Endothelial cell of umbilical vein (primary cell): Measurements from ENCODE around the gene BLVRA. TPM values are rescaled to one million over a fixed set of nuclear protein-coding genes. Genes with fewer than 3 reads are reported as not detected.

Experiments used
- BruUV-seq: library from RNA; stranded (reverse); fragments of 400-500 nt; replicated peaks from 2 replicates; lab custom pipeline; 2021; lab: Mats Ljungman, UMichigan
- CTCF ChIA-PET: fragments of 300-600, 350-600 bp; sonication (Branson Sonifier 250); formaldehyde crosslinking; loops from one replicate; lab custom pipeline; 2021; ENCODE audit warnings: antibody characterized with exemption, inconsistent platforms; lab: Charles Lee
- POLR2A ChIA-PET: fragments of 300-600, 350-600 bp; sonication (Branson Sonifier 250); formaldehyde crosslinking; loops from one replicate; lab custom pipeline; 2021; ENCODE audit warnings: antibody characterized with exemption, inconsistent platforms; lab: Charles Lee
- DNase-seq: peaks from one replicate; pipeline ENCODE4 v3.0.0-alpha.2; 2011; ENCODE audit warnings: low read depth, low spot score
- FAIRE-seq: peaks from 2 replicates; lab custom pipeline; 2011; peaks lifted over from hg19 to GRCh38; lab: Jason Lieb, UNC
- H2AFZ ChIP-seq: 2 replicates; pipeline ENCODE4 v1.6.0; 2012; ENCODE audit warnings: low read depth, low read length, control low read depth, inconsistent platforms
- H3K27ac ChIP-seq: 2 replicates; pipeline ENCODE4 v1.5.1; 2011; ENCODE audit warnings: low read depth, mild to moderate bottlenecking, control low read depth, low read length, moderate library complexity; ENCODE audit not compliant: insufficient read depth
- H3K27me3 ChIP-seq, 2 experiments: 2 replicates each; pipeline versions ENCODE4 v1.6.0 to v1.6.1; 2011; ENCODE audit warnings: low read length in 2 of 2, mixed read lengths in 1 of 2; ENCODE audit not compliant: control insufficient read depth in 2 of 2, insufficient read depth in 2 of 2
- H3K36me3 ChIP-seq, 2 experiments: 2 replicates in 1 of 2; 3 replicates in 1 of 2; pipeline ENCODE4 v1.5.1; 2011; ENCODE audit warnings: low read length in 2 of 2, mild to moderate bottlenecking in 1 of 2, moderate library complexity in 1 of 2; ENCODE audit not compliant: control insufficient read depth in 2 of 2, insufficient read depth in 2 of 2; ENCODE audit errors: extremely low read depth in 1 of 2
- H3K4me1 ChIP-seq: 3 replicates; pipeline ENCODE4 v1.5.1; 2011; ENCODE audit warnings: mild to moderate bottlenecking, low read length; ENCODE audit not compliant: control insufficient read depth, insufficient read depth; ENCODE audit errors: extremely low read depth
- H3K4me2 ChIP-seq: 2 replicates; pipeline ENCODE4 v1.6.1; 2011; ENCODE audit warnings: low read length, control low read depth, mixed read lengths; ENCODE audit not compliant: insufficient read depth
- H3K4me3 ChIP-seq, 3 experiments: fragments of 200-600 bp in 1 of 3; sonication (generic), shearing (Covaris generic) in 1 of 3; replicated peaks in 1 of 3; 2 replicates each; pipeline ENCODE4 v1.5.1; 2011 to 2016; ENCODE audit warnings: control low read depth in 3 of 3, low read length in 3 of 3, mild to moderate bottlenecking in 2 of 3, inconsistent platforms in 1 of 3, low read depth in 1 of 3, moderate library complexity in 1 of 3; ENCODE audit not compliant: insufficient read depth in 1 of 3
- H3K79me2 ChIP-seq: 2 replicates; pipeline ENCODE4 v1.6.0; 2012; ENCODE audit warnings: low read length, inconsistent platforms; ENCODE audit not compliant: control insufficient read depth, insufficient read depth
- H3K9ac ChIP-seq: replicated peaks from 2 replicates; pipeline ENCODE3; 2011; ENCODE audit warnings: low read length, control low read depth; ENCODE audit not compliant: insufficient read depth; ENCODE audit errors: extremely low read depth
- H3K9me1 ChIP-seq: replicated peaks from 3 replicates; pipeline ENCODE4 v1.6.0; 2011; ENCODE audit warnings: mild to moderate bottlenecking, low read length; ENCODE audit not compliant: control insufficient read depth, insufficient read depth; ENCODE audit errors: extremely low read depth
- H3K9me3 ChIP-seq: replicated peaks from 2 replicates; pipeline ENCODE4 v1.5.1; 2012; ENCODE audit warnings: low read length, inconsistent platforms; ENCODE audit not compliant: control insufficient read depth, insufficient read depth
- H4K20me1 ChIP-seq: replicated peaks from 2 replicates; pipeline ENCODE3; 2011; ENCODE audit warnings: mild to moderate bottlenecking, low read length; ENCODE audit not compliant: control insufficient read depth, insufficient read depth; ENCODE audit errors: extremely low read depth
- EZH2 ChIP-seq: IDR thresholded peaks from 2 replicates; pipeline ENCODE4 v1.6.1; 2012; ENCODE audit warnings: borderline replicate concordance, low read depth, mild to moderate bottlenecking, moderate library complexity, low read length, inconsistent platforms; ENCODE audit not compliant: severe bottlenecking
- FOS ChIP-seq: IDR thresholded peaks from 2 replicates; pipeline ENCODE4 v1.6.1; 2011; ENCODE audit warnings: mild to moderate bottlenecking, low read length, moderate library complexity, borderline replicate concordance; ENCODE audit not compliant: insufficient read depth
- GATA2 ChIP-seq: IDR thresholded peaks from 2 replicates; pipeline ENCODE4 v1.7.0; 2011; ENCODE audit warnings: low read depth, mild to moderate bottlenecking, moderate library complexity, mixed read lengths, low read length; ENCODE audit not compliant: insufficient read length, insufficient read depth
- JUN ChIP-seq: IDR thresholded peaks from 2 replicates; pipeline ENCODE4 v1.6.1; 2011; ENCODE audit warnings: borderline replicate concordance, low read depth; ENCODE audit not compliant: insufficient read length, insufficient read depth
- MYC ChIP-seq: IDR thresholded peaks from one replicate; pipeline ENCODE4 v1.6.1; 2011; ENCODE audit warnings: mild to moderate bottlenecking, low read depth, low read length
- POLR2A ChIP-seq: IDR thresholded peaks from 2 replicates; pipeline ENCODE4 v1.6.1; 2012; ENCODE audit warnings: low read depth, mild to moderate bottlenecking, control low read depth, low read length
- POLR2AphosphoS5 ChIP-seq: IDR thresholded peaks from 2 replicates; pipeline ENCODE4 v1.6.1; 2012; ENCODE audit warnings: low read depth, mild to moderate bottlenecking, control low read depth, low read length, moderate library complexity; ENCODE audit not compliant: insufficient read depth
- dilution Hi-C: fragments of 300-500 bp; cut with MboI; formaldehyde crosslinking; loops from one replicate; pipeline ENCODE4 v1.15.0; 2019; ENCODE audit warnings: low sequenced_read_pairs; ENCODE audit not compliant: extremely low pct_ligation_motif_present
- intact Hi-C: fragments of 100-400 bp; cut with micrococcal nuclease; formaldehyde crosslinking; loops from one replicate; pipeline ENCODE4 v1.10.0; 2022
- polyA plus RNA-seq, 4 experiments: library from polyadenylated mRNA; depleted of rRNA in 3 of 4; stranded (reverse) in 3 of 4; unstranded in 1 of 4; fragments of >200 nt; gene quantifications; 2 replicates each; pipeline versions ENCODE4 v1.2.1 to v1.2.3, GENCODE V29; 2011 to 2012; ENCODE audit warnings: missing spikeins in 1 of 4
- total RNA-seq: library from RNA; stranded (reverse); gene quantifications from 2 replicates; pipeline ENCODE4 v1.2.3, GENCODE V29; 2021
- TF ChIP-seq, protein P1 (sequence below): IDR thresholded peaks from 2 replicates; pipeline ENCODE4 v1.6.1; 2011; ENCODE audit not compliant: insufficient read depth, insufficient read length
- TF ChIP-seq, protein P2 (sequence below), 2 donors: IDR thresholded peaks; 1 replicate in 1 of 2; 2 replicates in 1 of 2; pipeline ENCODE4 v1.5.1; 2011; ENCODE audit warnings: low read length in 2 of 2, mild to moderate bottlenecking in 2 of 2, moderate library complexity in 2 of 2, control low read depth in 1 of 2, inconsistent platforms in 1 of 2, low read depth in 1 of 2; ENCODE audit not compliant: insufficient read depth in 1 of 2; ENCODE audit errors: extremely low read depth in 1 of 2

The BLVRA gene
- total and polyA plus RNA-seq, 2 donors (not counting 3 experiments of a cell fraction or from before 2014, with no cell fraction given), result 24.0 to 34.5 TPM

DNA sequence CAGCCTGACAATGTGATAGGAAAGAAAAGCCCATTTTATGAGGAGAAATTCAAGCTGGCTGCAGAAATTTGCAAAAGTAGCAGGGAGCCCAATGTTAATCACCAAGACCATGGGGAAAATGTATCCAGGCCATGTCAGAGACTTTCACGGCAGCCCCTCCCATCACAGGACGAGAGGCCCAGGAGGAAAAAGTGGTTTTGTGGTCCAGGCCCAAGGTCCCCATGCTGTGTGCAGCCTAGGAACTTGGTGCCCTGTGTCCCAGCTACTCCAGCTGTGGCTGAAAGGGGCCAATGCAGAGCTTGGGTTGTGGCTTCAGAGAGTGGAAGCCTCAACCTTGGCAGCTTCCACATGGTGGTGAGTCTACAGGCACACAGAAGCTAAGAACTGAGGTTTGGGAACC, 41.9 kb upstream of the BLVRA start:
- Histone ChIP-seq H3K9me3 (no peaks in the 10 kb centered on the region), H3K27ac (no peak overlapping the region), H3K27me3 (no peaks in the 10 kb centered on the region), H3K9ac (no peak overlapping the region), H3K79me2 (peaks cover 28% of the 10 kb centered on the region), H3K36me3 (no peaks in the 10 kb centered on the region), H3K4me3 (no peak overlapping the region), H3K4me2 (no peak overlapping the region), H4K20me1 (no peaks in the 10 kb centered on the region), H3K4me1 (no peaks in the 10 kb centered on the region), H2AFZ (no peak overlapping the region), H3K9me1 (no peaks in the 10 kb centered on the region)
- dilution Hi-C loops, result loop anchor here (25.0 kb wide), 1 partner anchor 129 kb away; the partner anchor contains the start of gene STK17A
- FAIRE-seq (no peak), DNase-seq (no peak)
- POLR2A ChIA-PET, result interaction anchor here (1.0 kb wide), 1 partner anchor 134 kb away, joined by 3 read pairs; the partner anchor contains the start of gene STK17A
- CTCF ChIA-PET, result interaction anchor here (1.2 to 1.3 kb wide), 2 partner anchors 16 to 134 kb away, joined by 3 to 9 read pairs; partner anchors contain the start of gene STK17A
- intact Hi-C loops, result no loop called here
- no TSS peak for BruUV-seq
- TF ChIP-seq FOS (no peak), GATA2 (no peak), JUN (no peak), POLR2AphosphoS5 (no peak), POLR2A (no peak), EZH2 (no peak), MYC (no peak)
- TF ChIP-seq, protein P1, sequence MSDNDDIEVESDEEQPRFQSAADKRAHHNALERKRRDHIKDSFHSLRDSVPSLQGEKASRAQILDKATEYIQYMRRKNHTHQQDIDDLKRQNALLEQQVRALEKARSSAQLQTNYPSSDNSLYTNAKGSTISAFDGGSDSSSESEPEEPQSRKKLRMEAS, result no peak
- TF ChIP-seq, protein P2, sequence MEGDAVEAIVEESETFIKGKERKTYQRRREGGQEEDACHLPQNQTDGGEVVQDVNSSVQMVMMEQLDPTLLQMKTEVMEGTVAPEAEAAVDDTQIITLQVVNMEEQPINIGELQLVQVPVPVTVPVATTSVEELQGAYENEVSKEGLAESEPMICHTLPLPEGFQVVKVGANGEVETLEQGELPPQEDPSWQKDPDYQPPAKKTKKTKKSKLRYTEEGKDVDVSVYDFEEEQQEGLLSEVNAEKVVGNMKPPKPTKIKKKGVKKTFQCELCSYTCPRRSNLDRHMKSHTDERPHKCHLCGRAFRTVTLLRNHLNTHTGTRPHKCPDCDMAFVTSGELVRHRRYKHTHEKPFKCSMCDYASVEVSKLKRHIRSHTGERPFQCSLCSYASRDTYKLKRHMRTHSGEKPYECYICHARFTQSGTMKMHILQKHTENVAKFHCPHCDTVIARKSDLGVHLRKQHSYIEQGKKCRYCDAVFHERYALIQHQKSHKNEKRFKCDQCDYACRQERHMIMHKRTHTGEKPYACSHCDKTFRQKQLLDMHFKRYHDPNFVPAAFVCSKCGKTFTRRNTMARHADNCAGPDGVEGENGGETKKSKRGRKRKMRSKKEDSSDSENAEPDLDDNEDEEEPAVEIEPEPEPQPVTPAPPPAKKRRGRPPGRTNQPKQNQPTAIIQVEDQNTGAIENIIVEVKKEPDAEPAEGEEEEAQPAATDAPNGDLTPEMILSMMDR (IDR thresholded peaks at IDR 0.05; ENCODE audit: extremely low read depth in 1 of 2, insufficient read depth in 1 of 2, low read depth in 1 of 2, low read length in 2 of 2), result no peak
